ENCODE results near the gene INTS11.

DNA sequence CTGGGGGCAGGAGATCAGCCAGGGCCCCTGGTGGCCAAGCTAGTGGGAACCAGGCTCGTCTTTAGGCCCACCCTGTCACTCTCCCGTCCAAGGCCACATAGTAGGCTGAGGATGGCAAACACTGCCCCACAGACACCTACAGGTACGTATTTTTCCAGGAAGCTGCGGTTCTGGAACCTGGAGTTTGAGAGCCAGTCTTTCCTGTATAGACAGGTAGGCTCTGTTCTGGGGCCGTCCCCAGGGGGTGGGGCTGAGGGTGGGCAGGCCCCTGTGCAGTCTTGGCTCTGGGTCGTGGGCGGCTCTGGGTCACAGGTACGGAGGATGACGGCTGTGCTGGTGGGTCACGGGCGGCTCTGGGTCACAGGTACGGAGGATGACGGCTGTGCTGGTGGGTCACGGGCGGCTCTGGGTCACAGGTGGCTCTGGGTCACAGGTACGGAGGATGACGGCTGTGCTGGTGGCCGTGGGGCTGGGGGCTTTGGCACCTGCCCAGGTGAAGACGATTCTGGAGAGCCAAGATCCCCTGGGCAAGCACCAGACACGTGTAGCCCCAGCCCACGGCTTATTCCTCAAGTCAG lies 13.9 kb downstream of the INTS11 start:
- TF ChIP-seq FOXM1 (IDR thresholded peaks at IDR 0.05; ENCODE audit: borderline replicate concordance, low read depth) (no peak), TAF1 (IDR thresholded peaks at IDR 0.05; ENCODE audit: low read depth) (no peak), CREB1 (IDR thresholded peaks at IDR 0.05; ENCODE audit: low read depth) (no peak), RAD21 (IDR thresholded peaks at IDR 0.05; ENCODE audit: low read depth) (no peak), EP300 (IDR thresholded peaks at IDR 0.05; ENCODE audit: borderline replicate concordance) (no peak), YY1 (IDR thresholded peaks at IDR 0.05; ENCODE audit: low read depth) (no peak), EGR1 (IDR thresholded peaks at IDR 0.05) (no peak), TEAD4 (IDR thresholded peaks at IDR 0.05) (no peak), ZBTB7A (IDR thresholded peaks at IDR 0.05; ENCODE audit: low read depth) (no peak), TCF12 (IDR thresholded peaks at IDR 0.05; ENCODE audit: low read depth) (no peak)
- TF ChIP-seq, protein P1, sequence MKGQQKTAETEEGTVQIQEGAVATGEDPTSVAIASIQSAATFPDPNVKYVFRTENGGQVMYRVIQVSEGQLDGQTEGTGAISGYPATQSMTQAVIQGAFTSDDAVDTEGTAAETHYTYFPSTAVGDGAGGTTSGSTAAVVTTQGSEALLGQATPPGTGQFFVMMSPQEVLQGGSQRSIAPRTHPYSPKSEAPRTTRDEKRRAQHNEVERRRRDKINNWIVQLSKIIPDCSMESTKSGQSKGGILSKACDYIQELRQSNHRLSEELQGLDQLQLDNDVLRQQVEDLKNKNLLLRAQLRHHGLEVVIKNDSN (IDR thresholded peaks at IDR 0.05) = no peak
- TF ChIP-seq, protein P2, sequence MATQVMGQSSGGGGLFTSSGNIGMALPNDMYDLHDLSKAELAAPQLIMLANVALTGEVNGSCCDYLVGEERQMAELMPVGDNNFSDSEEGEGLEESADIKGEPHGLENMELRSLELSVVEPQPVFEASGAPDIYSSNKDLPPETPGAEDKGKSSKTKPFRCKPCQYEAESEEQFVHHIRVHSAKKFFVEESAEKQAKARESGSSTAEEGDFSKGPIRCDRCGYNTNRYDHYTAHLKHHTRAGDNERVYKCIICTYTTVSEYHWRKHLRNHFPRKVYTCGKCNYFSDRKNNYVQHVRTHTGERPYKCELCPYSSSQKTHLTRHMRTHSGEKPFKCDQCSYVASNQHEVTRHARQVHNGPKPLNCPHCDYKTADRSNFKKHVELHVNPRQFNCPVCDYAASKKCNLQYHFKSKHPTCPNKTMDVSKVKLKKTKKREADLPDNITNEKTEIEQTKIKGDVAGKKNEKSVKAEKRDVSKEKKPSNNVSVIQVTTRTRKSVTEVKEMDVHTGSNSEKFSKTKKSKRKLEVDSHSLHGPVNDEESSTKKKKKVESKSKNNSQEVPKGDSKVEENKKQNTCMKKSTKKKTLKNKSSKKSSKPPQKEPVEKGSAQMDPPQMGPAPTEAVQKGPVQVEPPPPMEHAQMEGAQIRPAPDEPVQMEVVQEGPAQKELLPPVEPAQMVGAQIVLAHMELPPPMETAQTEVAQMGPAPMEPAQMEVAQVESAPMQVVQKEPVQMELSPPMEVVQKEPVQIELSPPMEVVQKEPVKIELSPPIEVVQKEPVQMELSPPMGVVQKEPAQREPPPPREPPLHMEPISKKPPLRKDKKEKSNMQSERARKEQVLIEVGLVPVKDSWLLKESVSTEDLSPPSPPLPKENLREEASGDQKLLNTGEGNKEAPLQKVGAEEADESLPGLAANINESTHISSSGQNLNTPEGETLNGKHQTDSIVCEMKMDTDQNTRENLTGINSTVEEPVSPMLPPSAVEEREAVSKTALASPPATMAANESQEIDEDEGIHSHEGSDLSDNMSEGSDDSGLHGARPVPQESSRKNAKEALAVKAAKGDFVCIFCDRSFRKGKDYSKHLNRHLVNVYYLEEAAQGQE (IDR thresholded peaks at IDR 0.05; ENCODE audit: low read depth) = no peak
